Calu3 (cell line): Measurements from ENCODE around the gene COG4. TPM values are rescaled to one million over a fixed set of nuclear protein-coding genes. Genes with fewer than 3 reads are reported as not detected.

Source experiments
- BruUV-seq: library from RNA; stranded (reverse); fragments of 400-500 nt; replicated peaks from 2 replicates; lab custom pipeline; 2021; lab: Mats Ljungman, UMichigan
- CTCF ChIA-PET: fragments of 300-600 bp; sonication (Branson Sonifier 250); formaldehyde crosslinking; loops from one replicate; lab custom pipeline; 2022; ENCODE audit warnings: antibody characterized with exemption; lab: Charles Lee
- DNase-seq: peaks from one replicate; pipeline ENCODE4 v3.0.0; 2022
- H3K27ac Mint-ChIP-seq: one replicate; pipeline ENCODE4 v1.8.0; 2022; ENCODE audit warnings: mixed read lengths; ENCODE audit not compliant: unreplicated experiment
- H3K27me3 Mint-ChIP-seq: one replicate; pipeline ENCODE4 v1.8.0; 2022; ENCODE audit warnings: mixed read lengths; ENCODE audit not compliant: unreplicated experiment
- H3K36me3 Mint-ChIP-seq: one replicate; pipeline ENCODE4 v1.8.0; 2022; ENCODE audit warnings: mild to moderate bottlenecking, moderate library complexity, mixed read lengths; ENCODE audit not compliant: insufficient read depth, unreplicated experiment
- H3K4me1 Mint-ChIP-seq: one replicate; pipeline ENCODE4 v1.8.0; 2022; ENCODE audit warnings: mild to moderate bottlenecking, low read depth, mixed read lengths; ENCODE audit not compliant: unreplicated experiment
- H3K4me3 Mint-ChIP-seq: one replicate; pipeline ENCODE4 v1.8.0; 2022; ENCODE audit warnings: mild to moderate bottlenecking, low read depth, moderate library complexity, mixed read lengths; ENCODE audit not compliant: unreplicated experiment
- H3K9me3 Mint-ChIP-seq: one replicate; pipeline ENCODE4 v1.8.0; 2022; ENCODE audit warnings: low read depth, mixed read lengths; ENCODE audit not compliant: unreplicated experiment
- intact Hi-C: fragments of 100-400 bp; cut with micrococcal nuclease; formaldehyde crosslinking; loops from one replicate; pipeline ENCODE4 v1.10.0; 2022; ENCODE audit not compliant: unreplicated experiment
- total RNA-seq: library from RNA; stranded (reverse); gene quantifications from 2 replicates; pipeline ENCODE4 v1.2.3, GENCODE V29; 2022
- TF ChIP-seq, protein P1 (sequence below): fragments of 200-600 bp; IDR thresholded peaks from one replicate; pipeline ENCODE4 v1.8.0; 2022; ENCODE audit warnings: antibody characterized with exemption; ENCODE audit not compliant: unreplicated experiment

COG4 gene
- total RNA-seq, 1 experiment from 2014 or later, result 88.6 TPM

GRCh38 chr16:70552675-70553074 lies 29.3 kb upstream of the COG4 start:
- no peak overlapping the region for H3K4me3 Mint-ChIP-seq
- CTCF ChIA-PET, result interaction anchor here (0.6 kb wide), 1 partner anchor 1003 kb away, joined by 4 read pairs; no protein-coding TSS in a partner anchor
- peaks cover 19% of the 10 kb centered on the region for H3K4me1 Mint-ChIP-seq
- peaks cover 89% of the 10 kb centered on the region for H3K36me3 Mint-ChIP-seq
- H3K27ac Mint-ChIP-seq, result no peak overlapping the region
- DNase-seq, result no peak
- TF ChIP-seq, protein P1, sequence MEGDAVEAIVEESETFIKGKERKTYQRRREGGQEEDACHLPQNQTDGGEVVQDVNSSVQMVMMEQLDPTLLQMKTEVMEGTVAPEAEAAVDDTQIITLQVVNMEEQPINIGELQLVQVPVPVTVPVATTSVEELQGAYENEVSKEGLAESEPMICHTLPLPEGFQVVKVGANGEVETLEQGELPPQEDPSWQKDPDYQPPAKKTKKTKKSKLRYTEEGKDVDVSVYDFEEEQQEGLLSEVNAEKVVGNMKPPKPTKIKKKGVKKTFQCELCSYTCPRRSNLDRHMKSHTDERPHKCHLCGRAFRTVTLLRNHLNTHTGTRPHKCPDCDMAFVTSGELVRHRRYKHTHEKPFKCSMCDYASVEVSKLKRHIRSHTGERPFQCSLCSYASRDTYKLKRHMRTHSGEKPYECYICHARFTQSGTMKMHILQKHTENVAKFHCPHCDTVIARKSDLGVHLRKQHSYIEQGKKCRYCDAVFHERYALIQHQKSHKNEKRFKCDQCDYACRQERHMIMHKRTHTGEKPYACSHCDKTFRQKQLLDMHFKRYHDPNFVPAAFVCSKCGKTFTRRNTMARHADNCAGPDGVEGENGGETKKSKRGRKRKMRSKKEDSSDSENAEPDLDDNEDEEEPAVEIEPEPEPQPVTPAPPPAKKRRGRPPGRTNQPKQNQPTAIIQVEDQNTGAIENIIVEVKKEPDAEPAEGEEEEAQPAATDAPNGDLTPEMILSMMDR, result no peak
- no TSS peak for BruUV-seq
- no peaks in the 10 kb centered on the region for H3K9me3 Mint-ChIP-seq
- intact Hi-C loops, result no loop called here
- H3K27me3 Mint-ChIP-seq, result no peaks in the 10 kb centered on the region

- DNase-seq, result no peak
- H3K27ac Mint-ChIP-seq, result no peak overlapping the region
- H3K4me1 Mint-ChIP-seq, result peaks cover 19% of the 10 kb centered on the region
- no peaks in the 10 kb centered on the region for H3K27me3 Mint-ChIP-seq
- TF ChIP-seq, protein P1, result no peak
- H3K4me3 Mint-ChIP-seq, result no peak overlapping the region
- no peaks in the 10 kb centered on the region for H3K9me3 Mint-ChIP-seq
- CTCF ChIA-PET, result no interaction called here
- peaks cover 89% of the 10 kb centered on the region for H3K36me3 Mint-ChIP-seq
- no TSS peak for BruUV-seq
- intact Hi-C loops, result no loop called here
Measured at GRCh38 chr16:70551788-70552187, 28.4 kb upstream of the COG4 start.

GRCh38 chr16:70550082-70550481 lies 26.7 kb upstream of the COG4 start:
- DNase-seq, result no peak
- CTCF ChIA-PET, result no interaction called here
- Mint-ChIP-seq H3K4me1 (peaks cover 19% of the 10 kb centered on the region), H3K9me3 (no peaks in the 10 kb centered on the region), H3K27me3 (no peaks in the 10 kb centered on the region), H3K4me3 (no peak overlapping the region), H3K27ac (no peak overlapping the region), H3K36me3 (peaks cover 89% of the 10 kb centered on the region)
- BruUV-seq, result no TSS peak
- TF ChIP-seq, protein P1, result no peak
- intact Hi-C loops, result no loop called here

DNA sequence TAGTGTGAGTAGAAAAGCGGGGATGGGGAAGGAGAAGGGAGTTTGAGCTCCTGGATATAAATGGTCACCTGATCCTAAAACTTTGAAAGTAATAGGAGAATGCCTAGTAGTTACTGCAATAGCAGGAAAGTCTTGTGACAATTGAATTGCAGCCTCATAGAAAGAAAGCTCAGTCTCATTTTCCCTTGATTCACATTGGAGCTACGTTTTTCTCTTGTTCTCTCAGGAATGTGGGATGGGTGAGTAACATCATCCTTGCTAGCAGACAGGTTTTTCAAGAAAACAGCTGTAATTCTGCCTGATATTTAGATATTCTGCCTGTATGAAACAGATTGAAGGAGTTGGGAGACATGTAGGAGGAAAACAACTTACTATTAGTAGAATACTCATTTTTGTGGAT lies 25.6 kb upstream of the COG4 start:
- TF ChIP-seq, protein P1, result no peak
- peaks cover 89% of the 10 kb centered on the region for H3K36me3 Mint-ChIP-seq
- peak overlapping the region; percentile 4 for H3K27ac Mint-ChIP-seq
- H3K4me1 Mint-ChIP-seq, result peaks cover 19% of the 10 kb centered on the region
- intact Hi-C loops, result no loop called here
- no peak for DNase-seq
- H3K27me3 Mint-ChIP-seq, result no peaks in the 10 kb centered on the region
- H3K9me3 Mint-ChIP-seq, result no peaks in the 10 kb centered on the region
- H3K4me3 Mint-ChIP-seq, result no peak overlapping the region
- CTCF ChIA-PET, result interaction anchor here (1.2 kb wide), 1 partner anchor 20 kb away, joined by 3 read pairs; no protein-coding TSS in a partner anchor
- BruUV-seq, result no TSS peak
